HG03039 (cell line): ENCODE results near the gene CELF4.

ENCODE experiments used
- ATAC-seq: cut with Tn5 transposase; IDR thresholded peaks from one replicate; pipeline ENCODE4 v1.9.1; 2021; ENCODE audit warnings: mild to moderate bottlenecking, moderate library complexity; ENCODE audit not compliant: unreplicated experiment

The CELF4 gene

DNA sequence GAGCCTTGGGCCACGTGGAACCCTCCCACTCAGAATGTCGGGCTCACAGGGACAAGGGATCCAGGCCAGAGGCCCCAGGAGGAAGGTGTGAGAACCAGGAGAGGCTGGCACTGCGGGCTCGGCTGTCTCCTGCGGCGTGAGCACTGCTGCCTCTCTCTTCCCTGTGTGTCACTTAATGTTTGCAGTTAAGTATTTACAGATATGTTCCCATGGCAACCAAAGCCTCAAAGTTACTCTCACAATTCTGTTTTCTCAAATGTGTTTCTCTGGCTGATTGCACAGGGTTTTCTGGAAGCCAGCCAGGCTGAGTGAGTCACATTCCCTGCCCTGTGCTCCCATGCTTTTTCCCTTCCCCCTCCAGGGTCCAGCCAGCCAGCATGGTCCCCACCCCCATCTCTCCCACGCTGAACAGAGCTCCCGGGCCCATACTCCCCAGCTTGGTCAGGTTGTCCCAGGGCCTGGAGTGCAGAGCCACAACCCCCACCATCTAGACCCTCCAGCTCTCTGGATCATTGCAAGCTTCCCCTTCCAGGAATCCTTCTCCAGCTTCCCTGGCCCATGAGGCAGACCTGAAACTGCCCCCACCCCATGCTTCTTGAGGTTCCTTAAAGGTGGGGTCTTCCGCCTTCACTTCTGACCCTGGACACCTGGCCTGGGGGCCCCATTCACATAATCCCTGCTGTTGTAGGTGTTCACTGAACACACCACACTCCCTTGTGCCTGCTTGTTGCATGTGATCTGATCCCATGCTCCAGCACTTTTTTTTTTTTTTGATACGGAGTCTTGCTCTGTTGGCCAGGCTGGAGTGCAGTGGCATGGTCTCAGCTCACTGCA, 265.9 kb downstream of the CELF4 start:
- peak; percentile 53 for ATAC-seq

- no peak for ATAC-seq
Measured at GRCh38 chr18:37298816-37299215, 266.8 kb downstream of the CELF4 start.

GRCh38 chr18:37297106-37297505, 268.5 kb downstream of the CELF4 start:
- ATAC-seq: no peak

GRCh38 chr18:37294951-37295350, 270.6 kb downstream of the CELF4 start:
- ATAC-seq: no peak

- no peak for ATAC-seq
Measured at GRCh38 chr18:37293359-37293758, 272.2 kb downstream of the CELF4 start.

- ATAC-seq: no peak
Measured at GRCh38 chr18:37289423-37289822, 276.2 kb downstream of the CELF4 start.

DNA sequence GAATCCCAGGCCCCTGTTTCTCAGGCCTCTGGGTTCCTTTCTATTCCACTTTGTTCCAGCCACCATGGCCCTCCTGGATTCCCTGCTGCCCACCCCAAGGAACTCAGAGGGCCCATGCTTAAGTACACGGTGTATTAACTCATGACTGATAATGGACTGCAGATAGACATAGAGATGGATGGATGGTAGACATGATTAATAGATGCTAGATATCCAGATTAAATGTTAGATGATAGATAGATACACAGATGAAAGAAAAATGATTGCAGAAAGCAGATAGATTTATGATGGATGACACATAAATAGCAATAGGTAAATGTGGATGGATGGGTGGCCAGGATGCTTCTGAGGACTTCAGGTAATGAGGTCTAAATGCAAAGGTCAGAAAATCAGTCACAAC, 278.0 kb downstream of the CELF4 start:
- ATAC-seq: no peak

DNA sequence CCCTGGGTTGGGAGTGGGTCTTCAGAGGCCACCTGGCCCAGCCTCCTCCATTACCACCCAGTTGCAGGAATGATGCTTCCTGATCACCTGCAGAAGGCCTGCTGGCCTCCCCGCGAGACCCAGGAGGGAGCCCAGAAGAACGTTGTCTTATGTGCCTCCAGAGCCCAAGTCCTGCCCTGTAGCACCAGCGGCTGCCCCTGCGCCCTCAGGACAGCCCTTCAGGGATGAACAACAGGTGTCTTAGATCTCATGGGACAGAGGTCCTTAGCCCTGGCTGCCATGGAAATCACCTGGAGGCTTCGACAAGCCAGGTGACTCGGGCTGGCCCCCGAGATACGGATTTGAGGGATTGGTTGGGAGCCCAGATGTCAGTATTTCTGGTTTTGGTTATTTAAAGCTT, 278.8 kb downstream of the CELF4 start:
- no peak for ATAC-seq

DNA sequence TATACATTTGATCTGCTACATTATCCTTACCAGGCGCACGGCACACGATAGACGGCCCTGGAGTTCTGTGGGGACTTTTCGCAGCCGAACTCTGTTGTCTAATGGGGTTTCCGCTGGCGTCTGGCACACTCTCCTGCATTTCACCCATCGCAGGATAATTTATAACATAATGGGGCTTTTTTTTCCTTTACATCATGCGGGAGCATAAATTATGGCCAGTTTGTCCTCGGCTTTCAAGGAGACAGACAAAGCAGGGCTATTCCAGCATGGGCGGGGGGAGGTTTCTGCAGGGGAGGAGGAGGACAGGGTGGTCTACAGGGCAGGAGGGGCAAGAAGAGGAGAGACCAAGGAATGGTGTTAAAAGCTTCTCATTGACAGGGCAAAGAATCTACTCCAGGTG, 279.8 kb downstream of the CELF4 start:
- no peak for ATAC-seq

- ATAC-seq: no peak
Measured at GRCh38 chr18:37284260-37284659, 281.3 kb downstream of the CELF4 start.

GRCh38 chr18:37282386-37283037, 283.1 kb downstream of the CELF4 start:
- ATAC-seq: no peak

DNA sequence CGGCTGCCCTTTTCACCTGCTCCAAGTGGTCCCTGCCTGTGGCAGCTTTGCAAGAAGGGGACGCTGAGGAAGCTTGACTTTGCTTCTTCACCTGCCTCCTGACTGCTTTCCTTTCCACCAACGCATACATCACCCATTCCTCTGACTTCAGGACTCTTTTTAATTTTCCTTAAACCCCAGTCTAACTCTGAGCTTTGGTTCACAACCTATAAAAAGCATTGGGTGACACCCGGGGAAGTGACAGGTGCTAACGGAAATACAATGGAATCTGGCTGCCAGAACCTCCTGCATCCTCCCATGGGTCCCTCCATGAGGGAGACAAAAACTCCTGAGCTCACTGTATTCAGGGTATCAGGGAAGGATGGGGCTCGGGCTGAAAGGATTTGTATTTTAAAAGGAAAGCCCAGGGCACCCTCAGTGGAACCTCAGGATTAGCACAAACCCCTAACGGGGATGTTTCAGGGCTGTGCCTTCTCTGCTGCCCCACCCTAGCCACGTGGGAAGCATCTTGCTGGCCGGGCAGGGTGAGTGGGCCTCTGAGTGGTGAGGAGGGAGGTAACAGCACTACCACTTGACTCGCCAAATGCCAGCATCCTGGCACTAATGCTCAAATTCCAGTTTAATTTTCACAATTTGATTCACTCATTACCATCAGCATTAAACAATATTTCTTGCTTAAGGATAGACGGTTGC, 284.8 kb downstream of the CELF4 start:
- no peak for ATAC-seq

- no peak for ATAC-seq
Measured at GRCh38 chr18:37277804-37278203, 287.8 kb downstream of the CELF4 start.

DNA sequence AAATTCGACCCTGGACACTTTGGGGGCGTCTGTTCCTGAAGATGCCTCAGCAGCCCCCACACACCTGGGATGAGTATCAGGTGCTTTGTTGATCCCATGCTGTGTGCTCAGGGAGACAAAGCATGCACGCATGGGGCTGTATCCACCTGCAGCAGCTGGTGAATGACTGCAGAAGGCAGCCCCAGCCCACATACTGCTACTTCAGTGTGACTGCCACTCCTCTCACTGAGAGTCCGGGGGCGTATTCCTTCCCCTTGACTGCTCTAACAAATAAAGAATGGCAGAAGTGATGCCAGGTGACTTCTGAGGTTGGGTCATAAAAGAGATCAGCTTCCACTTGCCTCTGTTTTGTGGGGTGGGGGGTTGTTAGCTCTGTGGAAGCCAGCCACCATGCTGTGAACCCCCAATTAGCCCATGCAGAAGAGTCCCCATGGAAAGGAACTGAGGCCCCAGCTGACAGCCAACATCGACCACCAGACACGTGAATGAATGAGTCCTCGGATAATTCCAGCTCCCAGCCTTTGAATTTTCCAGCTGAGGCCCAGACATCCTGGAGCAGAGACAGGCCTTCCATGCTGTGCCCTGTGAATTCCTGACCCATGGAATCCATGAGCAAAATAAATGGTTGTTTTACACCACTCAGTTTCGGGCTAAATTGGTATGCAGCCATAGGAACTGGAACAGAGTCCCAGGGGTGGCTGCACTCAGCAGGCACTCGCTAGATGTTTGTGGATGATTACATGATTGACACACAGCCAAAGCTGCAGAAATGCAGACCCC, 289.3 kb downstream of the CELF4 start:
- ATAC-seq: no peak

DNA sequence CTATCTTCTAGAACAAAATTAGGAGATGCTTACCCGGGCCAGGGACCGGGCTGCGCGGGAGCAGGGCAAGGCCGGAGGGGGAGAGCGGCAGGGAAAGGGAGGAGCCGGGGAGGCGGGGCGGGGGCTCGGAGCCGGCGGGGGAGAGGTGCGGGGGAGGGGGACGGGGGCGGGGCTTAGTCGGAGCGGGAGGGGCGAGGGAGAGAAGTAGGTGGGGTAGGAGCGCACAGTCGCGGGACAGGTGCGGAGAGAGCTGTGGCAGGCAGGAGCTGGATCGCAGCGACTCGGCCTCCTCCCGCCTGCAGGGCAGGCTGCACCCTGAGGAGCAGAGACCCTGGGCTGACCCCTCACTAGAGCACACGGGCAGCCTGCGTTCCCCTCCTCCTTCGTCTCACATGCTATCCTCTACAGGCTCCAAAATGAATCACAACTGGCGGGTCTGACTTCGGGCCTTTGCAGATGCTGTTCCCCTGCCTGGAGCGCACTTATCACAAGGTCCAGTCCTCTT, 290.3 kb downstream of the CELF4 start:
- ATAC-seq: no peak

GRCh38 chr18:37274309-37275236, 291.0 kb downstream of the CELF4 start:
- ATAC-seq: no peak

DNA sequence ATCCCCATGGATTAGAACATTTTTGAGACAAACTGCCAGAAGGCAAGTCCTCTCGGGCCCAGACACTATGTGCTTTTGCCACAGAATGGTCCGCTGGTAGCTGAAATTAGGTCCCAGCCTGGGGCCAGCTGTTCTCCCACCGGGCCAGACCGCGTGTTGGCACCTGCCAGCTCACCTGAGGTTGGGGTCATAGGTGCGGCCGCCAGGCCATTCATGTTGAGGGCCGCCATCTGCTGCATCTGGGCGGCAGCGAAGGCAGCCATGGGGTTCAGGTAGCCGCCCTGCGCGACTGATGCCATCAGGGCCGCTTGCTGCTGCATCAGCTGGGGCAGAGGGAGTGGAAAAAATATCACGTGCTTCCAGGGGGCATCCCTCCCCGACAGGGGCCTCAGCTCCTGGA, 292.8 kb downstream of the CELF4 start:
- no peak for ATAC-seq

DNA sequence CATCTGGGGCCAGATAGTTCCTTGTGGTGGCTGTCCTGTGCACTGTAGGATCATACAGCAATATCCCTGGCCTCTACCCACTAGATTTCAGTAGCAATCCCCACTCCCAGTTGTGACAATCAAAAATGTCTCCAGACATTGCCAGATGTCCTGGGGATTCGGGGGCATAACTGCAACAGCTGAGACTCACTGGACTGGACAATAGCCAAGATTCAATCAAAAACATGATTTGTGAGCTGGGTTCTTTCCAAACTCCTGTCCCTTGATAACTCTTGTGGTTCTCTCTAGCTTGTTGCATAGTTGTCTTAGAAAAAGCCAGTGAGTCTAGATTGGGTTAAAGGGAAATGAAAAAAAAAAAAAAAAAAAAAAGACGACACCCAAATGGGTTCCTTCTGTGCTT, 293.4 kb downstream of the CELF4 start:
- no peak for ATAC-seq

GRCh38 chr18:37270666-37271052, 294.9 kb downstream of the CELF4 start:
- no peak for ATAC-seq
